Peyer's patch (tissue), 4 donors: ENCODE measurements around the gene ABCC4. TPM values are rescaled to one million over a fixed set of nuclear protein-coding genes. Genes with fewer than 3 reads are reported as not detected.

ENCODE experiments used
- DNase-seq, 3 donors: peaks; one replicate each; pipeline ENCODE4 v3.0.0-alpha.2; 2017 to 2019
- H3K27ac ChIP-seq, 4 donors: fragments of 200-600 bp; sonication (generic); one replicate each; pipeline ENCODE4 v1.5.1; 2016 to 2019
- H3K27me3 ChIP-seq, 2 donors: fragments of 200-600 bp; sonication (generic); one replicate each; pipeline ENCODE4 v1.5.1; 2019
- H3K36me3 ChIP-seq, 3 donors: fragments of 200-600 bp; sonication (generic); one replicate each; pipeline ENCODE4 v1.5.1; 2016 to 2019
- H3K4me1 ChIP-seq, 4 donors: fragments of 200-600 bp; sonication (generic); one replicate each; pipeline ENCODE4 v1.5.1; 2016 to 2019
- H3K4me3 ChIP-seq, 4 donors: fragments of 200-600 bp; sonication (generic); 1 replicate in 3 of 4; 2 replicates in 1 of 4; pipeline ENCODE4 v1.5.1; 2016 to 2019; ENCODE audit warnings: mild to moderate bottlenecking in 1 of 4
- H3K9me3 ChIP-seq, 4 donors: fragments of 200-600 bp; sonication (generic); one replicate each; pipeline ENCODE4 v1.5.1; 2016 to 2019; ENCODE audit warnings: mild to moderate bottlenecking in 1 of 4
- CTCF ChIP-seq, 6 experiments: fragments of 450-650 bp in 4 of 6; fragments of 200-600 bp in 2 of 6; sonication (generic) in 1 of 6; IDR thresholded peaks; one replicate each; pipeline ENCODE4 v1.5.1; 2017 to 2019; ENCODE audit warnings: antibody characterized with exemption in 6 of 6, mild to moderate bottlenecking in 3 of 6, moderate library complexity in 1 of 6
- POLR2A ChIP-seq, 2 donors: fragments of 450-650 bp; IDR thresholded peaks; one replicate each; pipeline ENCODE4 v1.5.1; 2017; ENCODE audit warnings: antibody characterized with exemption in 2 of 2, mild to moderate bottlenecking in 2 of 2, moderate library complexity in 2 of 2
- total RNA-seq, 4 donors: library from RNA; depleted of rRNA; stranded (reverse); fragments of >200 nt; gene quantifications; one replicate each; pipeline ENCODE4 v1.1.0, GENCODE V29; 2016

ABCC4 gene
- total RNA-seq, 4 donors from 2014 or later: 7.2 to 81.7 (median 13.7) TPM

DNA sequence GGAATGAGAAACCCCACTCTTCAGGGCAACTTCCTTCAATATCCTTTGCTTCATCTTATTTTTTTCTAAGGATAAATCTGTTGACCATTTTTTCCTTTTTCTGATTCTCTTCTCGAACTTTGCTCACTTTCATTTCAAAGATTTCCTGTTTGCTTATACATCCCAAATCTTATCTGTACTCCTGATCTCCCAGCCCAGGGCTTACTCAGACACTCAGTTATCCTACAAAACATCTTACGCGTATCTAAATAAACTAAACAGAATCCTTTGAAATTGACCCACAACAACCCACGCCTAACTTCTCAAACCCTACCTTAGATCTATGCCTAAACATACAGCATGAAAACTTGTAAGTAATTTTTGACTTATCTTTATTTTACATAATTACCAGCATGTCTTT lies 179.2 kb downstream of the ABCC4 start:
- no peaks in the 10 kb centered on the region for H3K9me3 ChIP-seq
- no peak for TF ChIP-seq CTCF (IDR thresholded peaks at IDR 0.05)
- no peak for TF ChIP-seq POLR2A (IDR thresholded peaks at IDR 0.05)
- no peaks in the 10 kb centered on the region for H3K4me1 ChIP-seq
- no peaks in the 10 kb centered on the region for H3K36me3 ChIP-seq
- H3K27ac ChIP-seq: no peak overlapping the region
- no peaks in the 10 kb centered on the region for H3K27me3 ChIP-seq
- no peak for DNase-seq
- no peak overlapping the region for H3K4me3 ChIP-seq

DNA sequence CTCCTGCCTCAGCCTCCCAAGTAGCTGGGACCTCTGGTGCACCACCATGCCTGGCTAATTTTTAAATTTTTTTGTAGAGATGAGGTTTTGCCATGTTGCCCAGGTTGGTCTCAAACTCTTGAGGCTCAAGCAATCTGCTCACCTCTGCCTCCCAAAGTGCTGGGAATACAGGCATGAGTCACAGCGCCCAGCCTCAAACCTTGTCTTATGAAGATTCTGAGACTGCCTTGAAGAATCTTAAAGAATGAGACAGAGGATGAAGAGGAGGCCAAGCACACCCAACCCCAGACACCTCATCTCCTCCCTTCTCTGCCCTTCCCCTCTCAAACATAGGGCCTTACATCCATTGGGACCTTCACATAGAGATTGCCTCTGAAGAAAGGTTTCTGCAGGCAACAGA lies 179.7 kb downstream of the ABCC4 start:
- H3K27ac ChIP-seq: no peak overlapping the region
- H3K9me3 ChIP-seq: no peaks in the 10 kb centered on the region
- no peak overlapping the region for H3K4me3 ChIP-seq
- TF ChIP-seq CTCF (IDR thresholded peaks at IDR 0.05) (no peak), POLR2A (IDR thresholded peaks at IDR 0.05) (no peak)
- no peak for DNase-seq
- no peaks in the 10 kb centered on the region for H3K36me3 ChIP-seq
- H3K4me1 ChIP-seq: no peaks in the 10 kb centered on the region
- H3K27me3 ChIP-seq: no peaks in the 10 kb centered on the region

DNA sequence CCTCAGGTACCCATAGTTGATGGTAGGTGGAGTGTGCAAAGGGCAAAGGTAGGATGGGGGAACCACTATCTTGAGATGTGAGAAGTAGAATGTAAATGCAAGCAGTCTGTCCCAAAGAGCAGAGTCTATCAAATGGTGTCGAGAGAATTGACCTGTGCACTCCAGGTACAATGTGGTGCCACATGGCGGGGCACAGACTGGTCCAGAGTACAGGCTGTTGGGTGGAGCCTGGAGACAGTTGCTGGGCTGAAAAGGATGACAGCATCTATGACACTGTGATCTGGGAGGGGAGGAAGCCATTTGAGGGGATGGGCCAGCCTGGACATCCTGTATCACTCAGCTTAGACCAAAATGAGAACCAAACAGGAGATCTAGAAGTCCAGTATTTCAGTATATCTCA lies 180.6 kb downstream of the ABCC4 start:
- Histone ChIP-seq H3K9me3 (no peaks in the 10 kb centered on the region), H3K4me3 (no peak overlapping the region), H3K4me1 (no peaks in the 10 kb centered on the region), H3K27me3 (no peaks in the 10 kb centered on the region), H3K27ac (no peak overlapping the region), H3K36me3 (no peaks in the 10 kb centered on the region)
- TF ChIP-seq CTCF (IDR thresholded peaks at IDR 0.05) (no peak), POLR2A (IDR thresholded peaks at IDR 0.05) (no peak)
- DNase-seq: peak in 2 of 3 donors; percentile 59 to 76

DNA sequence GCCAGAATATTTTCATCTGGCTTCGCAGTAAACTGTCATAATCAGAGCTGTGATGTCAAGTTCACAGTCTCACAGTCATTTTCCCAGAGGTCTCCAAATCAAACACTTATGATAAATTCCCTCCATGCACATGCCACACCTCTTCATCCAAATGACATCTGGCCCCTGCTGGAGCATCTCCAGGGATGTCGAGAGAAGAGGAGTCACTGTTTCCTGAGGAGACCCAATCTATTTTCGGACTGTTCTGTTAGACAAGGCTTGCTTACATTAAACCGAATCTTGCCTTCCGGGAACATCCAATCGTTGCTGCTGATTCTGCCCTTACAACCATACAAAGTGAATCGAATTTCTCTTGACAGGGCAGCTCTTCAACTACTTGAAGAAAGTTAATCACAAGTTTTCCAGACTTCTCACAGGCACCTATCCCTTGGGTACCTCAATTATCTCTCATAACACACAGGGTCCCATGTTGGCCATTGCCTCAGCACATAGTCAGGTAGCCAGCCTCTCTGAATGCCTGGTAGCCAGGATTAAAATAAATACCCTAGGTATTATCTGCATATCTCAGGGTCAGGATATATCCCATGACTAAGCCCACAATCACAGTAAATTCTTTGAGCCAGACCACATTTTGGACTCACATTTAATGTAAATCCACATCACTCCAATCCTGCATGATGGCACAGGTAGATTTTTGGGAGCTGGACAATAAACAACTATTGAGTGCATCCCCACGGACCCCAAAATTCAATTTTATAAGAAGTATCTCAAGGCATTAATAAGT lies 182.5 kb downstream of the ABCC4 start:
- no peaks in the 10 kb centered on the region for H3K9me3 ChIP-seq
- H3K27ac ChIP-seq: no peak overlapping the region
- TF ChIP-seq POLR2A (IDR thresholded peaks at IDR 0.05): no peak
- no peak for TF ChIP-seq CTCF (IDR thresholded peaks at IDR 0.05)
- no peak for DNase-seq
- H3K36me3 ChIP-seq: no peaks in the 10 kb centered on the region
- H3K27me3 ChIP-seq: no peaks in the 10 kb centered on the region
- no peak overlapping the region for H3K4me3 ChIP-seq
- H3K4me1 ChIP-seq: no peaks in the 10 kb centered on the region

- Histone ChIP-seq H3K27ac (no peak overlapping the region), H3K4me1 (no peaks in the 10 kb centered on the region), H3K9me3 (no peaks in the 10 kb centered on the region), H3K4me3 (no peak overlapping the region), H3K36me3 (no peaks in the 10 kb centered on the region), H3K27me3 (no peaks in the 10 kb centered on the region)
- TF ChIP-seq CTCF (IDR thresholded peaks at IDR 0.05): no peak
- no peak for TF ChIP-seq POLR2A (IDR thresholded peaks at IDR 0.05)
- no peak for DNase-seq
Measured at GRCh38 chr13:95117092-95117491, 184.2 kb downstream of the ABCC4 start.
